Measurements from ENCODE around the gene IFT88.

DNA sequence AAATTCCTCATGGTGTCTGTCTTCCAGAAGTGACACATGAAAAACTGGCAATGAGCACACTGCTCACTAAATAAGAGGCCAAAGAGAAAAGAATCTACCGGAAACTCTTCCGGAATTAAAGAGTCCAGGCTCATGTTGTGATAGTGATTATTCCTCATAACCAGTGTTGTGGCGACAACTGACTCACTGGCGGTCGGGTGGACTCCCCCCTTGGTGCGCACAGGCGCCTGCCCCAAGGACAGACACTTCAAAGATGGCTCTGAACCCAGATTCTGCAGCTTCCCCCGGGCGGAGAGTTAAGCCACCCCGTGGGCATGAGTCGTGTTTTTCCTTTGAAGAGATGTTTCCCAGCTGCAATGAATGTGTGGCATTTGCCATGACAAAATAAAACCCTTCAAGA, 146.8 kb downstream of the IFT88 start:
- TF ChIP-seq, protein P1, sequence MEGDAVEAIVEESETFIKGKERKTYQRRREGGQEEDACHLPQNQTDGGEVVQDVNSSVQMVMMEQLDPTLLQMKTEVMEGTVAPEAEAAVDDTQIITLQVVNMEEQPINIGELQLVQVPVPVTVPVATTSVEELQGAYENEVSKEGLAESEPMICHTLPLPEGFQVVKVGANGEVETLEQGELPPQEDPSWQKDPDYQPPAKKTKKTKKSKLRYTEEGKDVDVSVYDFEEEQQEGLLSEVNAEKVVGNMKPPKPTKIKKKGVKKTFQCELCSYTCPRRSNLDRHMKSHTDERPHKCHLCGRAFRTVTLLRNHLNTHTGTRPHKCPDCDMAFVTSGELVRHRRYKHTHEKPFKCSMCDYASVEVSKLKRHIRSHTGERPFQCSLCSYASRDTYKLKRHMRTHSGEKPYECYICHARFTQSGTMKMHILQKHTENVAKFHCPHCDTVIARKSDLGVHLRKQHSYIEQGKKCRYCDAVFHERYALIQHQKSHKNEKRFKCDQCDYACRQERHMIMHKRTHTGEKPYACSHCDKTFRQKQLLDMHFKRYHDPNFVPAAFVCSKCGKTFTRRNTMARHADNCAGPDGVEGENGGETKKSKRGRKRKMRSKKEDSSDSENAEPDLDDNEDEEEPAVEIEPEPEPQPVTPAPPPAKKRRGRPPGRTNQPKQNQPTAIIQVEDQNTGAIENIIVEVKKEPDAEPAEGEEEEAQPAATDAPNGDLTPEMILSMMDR (IDR thresholded peaks at IDR 0.05) = no peak
- TF ChIP-seq POLR2A (IDR thresholded peaks at IDR 0.05) = no peak
- no peak for TF ChIP-seq EP300 (IDR thresholded peaks at IDR 0.05)
